Thoracic aorta (tissue), 2 donors: ENCODE results near the gene KRT76. TPM values are rescaled to one million over a fixed set of nuclear protein-coding genes. Genes with fewer than 3 reads are reported as not detected.
"Not testable (repeated sequence)": the region's sequence is repeated elsewhere in the genome, so short reads cannot be mapped to it uniquely, and the experiment has no call there.

Source experiments
- ATAC-seq: fragments of 150-250 bp; one replicate; pipeline ENCODE4 v1.8.0; 2017; ENCODE audit warnings: low read depth; ENCODE audit not compliant: insufficient number of reproducible peaks, low FRiP score
- DNase-seq: peaks from one replicate; pipeline ENCODE4 v3.0.0-alpha.2; 2020; ENCODE audit warnings: low spot score
- H3K27ac ChIP-seq, 2 donors: fragments of 200-600 bp; sonication (generic); 1 replicate in 1 of 2; 2 replicates in 1 of 2; pipeline ENCODE4 v1.5.1; 2016; ENCODE audit warnings: mild to moderate bottlenecking in 2 of 2, moderate library complexity in 2 of 2
- H3K27me3 ChIP-seq: fragments of 200-600 bp; sonication (generic); replicated peaks from 2 replicates; pipeline ENCODE4 v1.6.0; 2016; ENCODE audit warnings: mild to moderate bottlenecking; ENCODE audit not compliant: insufficient read depth
- H3K36me3 ChIP-seq: fragments of 200-600 bp; sonication (generic); one replicate; pipeline ENCODE4 v1.5.1; 2016
- H3K4me1 ChIP-seq, 2 donors: fragments of 200-600 bp; sonication (generic); 1 replicate in 1 of 2; 2 replicates in 1 of 2; pipeline versions ENCODE4 v1.5.1 to v1.6.0; 2016; ENCODE audit warnings: low read depth in 2 of 2, mild to moderate bottlenecking in 1 of 2; ENCODE audit not compliant: control insufficient read depth in 1 of 2
- H3K4me3 ChIP-seq: fragments of 200-600 bp; sonication (generic); 2 replicates; pipeline ENCODE4 v1.5.1; 2016; ENCODE audit warnings: mild to moderate bottlenecking
- H3K9me3 ChIP-seq: fragments of 200-600 bp; sonication (generic); 2 replicates; pipeline ENCODE4 v1.5.1; 2016
- CTCF ChIP-seq: fragments of 200-600 bp; sonication (generic); IDR thresholded peaks from one replicate; pipeline ENCODE4 v1.5.1; 2019; ENCODE audit warnings: antibody characterized with exemption
- total RNA-seq, 2 donors: library from RNA; depleted of rRNA; stranded (reverse); fragments of >200 nt; gene quantifications; one replicate each; pipeline versions ENCODE4 v1.1.0 to v1.2.3, GENCODE V29; 2016

The KRT76 gene
- total RNA-seq, 2 donors from 2014 or later = not detected

- Histone ChIP-seq H3K36me3 (no peaks in the 10 kb centered on the region), H3K4me1 (no peaks in the 10 kb centered on the region), H3K9me3 (no peaks in the 10 kb centered on the region), H3K27me3 (no peaks in the 10 kb centered on the region), H3K4me3 (no peak overlapping the region), H3K27ac (no peak overlapping the region)
- ATAC-seq = no peak
- no peak for DNase-seq
- no peak for TF ChIP-seq CTCF
These were observed 21.0 kb upstream of the KRT76 start for GRCh38 chr12:52798003-52798670.

- no peaks in the 10 kb centered on the region for H3K36me3 ChIP-seq
- no peak for ATAC-seq
- no peaks in the 10 kb centered on the region for H3K9me3 ChIP-seq
- H3K27ac ChIP-seq = no peak overlapping the region
- no peak overlapping the region for H3K4me3 ChIP-seq
- no peaks in the 10 kb centered on the region for H3K27me3 ChIP-seq
- H3K4me1 ChIP-seq = no peaks in the 10 kb centered on the region
- no peak for DNase-seq
- TF ChIP-seq CTCF = no peak
These were observed 20.4 kb upstream of the KRT76 start for GRCh38 chr12:52797529-52797894.

GRCh38 chr12:52796839-52797528 lies 19.8 kb upstream of the KRT76 start:
- no peak for TF ChIP-seq CTCF
- no peak overlapping the region for H3K27ac ChIP-seq
- no peaks in the 10 kb centered on the region for H3K4me1 ChIP-seq
- ATAC-seq (no peak), DNase-seq (no peak)
- no peaks in the 10 kb centered on the region for H3K27me3 ChIP-seq
- no peaks in the 10 kb centered on the region for H3K36me3 ChIP-seq
- no peak overlapping the region for H3K4me3 ChIP-seq
- no peaks in the 10 kb centered on the region for H3K9me3 ChIP-seq

- no peak overlapping the region for H3K27ac ChIP-seq
- no peaks in the 10 kb centered on the region for H3K27me3 ChIP-seq
- no peak for TF ChIP-seq CTCF
- no peaks in the 10 kb centered on the region for H3K9me3 ChIP-seq
- no peak for DNase-seq
- no peaks in the 10 kb centered on the region for H3K36me3 ChIP-seq
- ATAC-seq = no peak
- H3K4me3 ChIP-seq = no peak overlapping the region
- H3K4me1 ChIP-seq = no peaks in the 10 kb centered on the region
These were observed 19.3 kb upstream of the KRT76 start for GRCh38 chr12:52796429-52796794.

- no peak for TF ChIP-seq CTCF
- no peaks in the 10 kb centered on the region for H3K4me1 ChIP-seq
- no peak within 1 kb of the TSS for H3K4me3 ChIP-seq
- ATAC-seq (no peak), DNase-seq (no peak)
- no peaks in the 10 kb centered on the region for H3K27me3 ChIP-seq
- no peaks in the 10 kb centered on the region for H3K9me3 ChIP-seq
- no peaks in the 10 kb centered on the region for H3K36me3 ChIP-seq
- no peak within 1 kb of the TSS for H3K27ac ChIP-seq
These were observed 18.7 kb upstream of the KRT76 start, which contains the start of gene KRT3 for GRCh38 chr12:52795694-52796428. Gene KRT3, minus strand, starts transcription at chr12:52796117. Its CDS starts 75 bp downstream, at chr12:52796042.

GRCh38 chr12:52795332-52795674 lies 18.2 kb upstream of the KRT76 start:
- not testable (repeated sequence) for H3K9me3 ChIP-seq, H3K4me3 ChIP-seq, H3K4me1 ChIP-seq, H3K27me3 ChIP-seq, H3K27ac ChIP-seq, DNase-seq, ATAC-seq, H3K36me3 ChIP-seq
